K562 (cell line): ENCODE data around the gene CDH5. TPM values are rescaled to one million over a fixed set of nuclear protein-coding genes. Genes with fewer than 3 reads are reported as not detected.

Experiments
- ETV5 ChIP-seq: sonication (generic); formaldehyde crosslinking; IDR thresholded peaks from 2 replicates; pipeline ENCODE4 v1.4.0; 2020; ENCODE audit warnings: low read depth, mild to moderate bottlenecking, missing genetic modification reagents
- JUND ChIP-seq, 2 experiments: IDR thresholded peaks; 2 replicates in 1 of 2; 3 replicates in 1 of 2; pipeline ENCODE4 v1.6.1; 2011; ENCODE audit warnings: borderline replicate concordance in 2 of 2, low read depth in 2 of 2, low read length in 2 of 2, improper control_type of control experiment in 1 of 2, missing biosample characterization in 1 of 2, missing genetic modification characterization in 1 of 2, missing genetic modification reagents in 1 of 2
- MTF1 ChIP-seq: fragments of 250-450 bp; sonication (Bioruptor Pico); IDR thresholded peaks from 2 replicates; pipeline ENCODE4 v1.9.0; 2021; ENCODE audit warnings: moderate library complexity, mild to moderate bottlenecking, inconsistent platforms, borderline replicate concordance
- MYBL2 ChIP-seq, 2 experiments: fragments of 450-650 bp in 1 of 2; sonication (generic) in 1 of 2; formaldehyde crosslinking in 1 of 2; IDR thresholded peaks; 2 replicates each; pipeline versions ENCODE4 v1.6.1 to v1.8.1; 2017 to 2022; ENCODE audit warnings: borderline replicate concordance in 1 of 2, inconsistent platforms in 1 of 2, low read depth in 1 of 2, mild to moderate bottlenecking in 1 of 2, missing genetic modification reagents in 1 of 2, moderate library complexity in 1 of 2
- POLR2H ChIP-seq: IDR thresholded peaks from 2 replicates; pipeline ENCODE4 v1.6.1; 2016; ENCODE audit warnings: missing genetic modification characterization, low read depth, mild to moderate bottlenecking, control low read depth, missing compliant biosample characterization, moderate library complexity
- POLR3G ChIP-seq: IDR thresholded peaks from 2 replicates; pipeline ENCODE4 v1.6.1; 2011; ENCODE audit not compliant: insufficient read length, insufficient replicate concordance; ENCODE audit errors: extremely low read depth
- TEAD1 ChIP-seq, 2 experiments: fragments of 450-650 bp in 1 of 2; sonication (generic) in 1 of 2; formaldehyde crosslinking; IDR thresholded peaks; 2 replicates each; pipeline versions ENCODE4 v1.4.0 to v1.8.0; 2020 to 2022; ENCODE audit warnings: mild to moderate bottlenecking in 2 of 2, missing genetic modification reagents in 1 of 2
- ZNF75A ChIP-seq: fragments of 450-650 bp; formaldehyde crosslinking; IDR thresholded peaks from 2 replicates; pipeline ENCODE4 v1.4.0; 2020; ENCODE audit warnings: mild to moderate bottlenecking
- polyA plus RNA-seq, 8 experiments: library from polyadenylated mRNA; depleted of rRNA in 4 of 8; stranded (reverse) in 5 of 8; unstranded in 3 of 8; fragments of >200 nt; fragmentation: Nextera tagmentation in 2 of 8; fragmentation: Illumina TruSeq in 1 of 8; extraction: Ambion mirVana in 2 of 8; extraction: Trizol in 1 of 8; gene quantifications; 2 replicates each; pipeline versions ENCODE4 v1.2.1 to v1.2.3, GENCODE V29; 2011 to 2014; ENCODE audit warnings: inconsistent platforms in 1 of 8, missing spikeins in 1 of 8
- total RNA-seq, 7 experiments: library from RNA; depleted of rRNA in 6 of 7; stranded (reverse); fragments of >200 nt in 6 of 7; fragmentation: Illumina TruSeq in 2 of 7; extraction: Trizol in 2 of 7; gene quantifications; 2 replicates each; pipeline versions ENCODE4 v1.2.1 to v1.2.3, GENCODE V29; 2011 to 2021; ENCODE audit warnings: low replicate concordance in 1 of 7
- TF ChIP-seq, protein P1 (sequence below), 2 experiments: fragments of 450-650 bp in 1 of 2; sonication (generic) in 1 of 2; formaldehyde crosslinking in 1 of 2; IDR thresholded peaks in 1 of 2; conservative IDR thresholded peaks in 1 of 2; 2 replicates each; pipeline versions ENCODE4 v1.6.1 to v1.8.1; 2016 to 2023; ENCODE audit warnings: mild to moderate bottlenecking in 2 of 2, moderate library complexity in 2 of 2, inconsistent platforms in 1 of 2, missing genetic modification reagents in 1 of 2
- TF ChIP-seq, protein P2 (sequence below): fragments of 250-450 bp; sonication (Bioruptor Pico); IDR thresholded peaks from 2 replicates; pipeline ENCODE4 v1.9.0; 2021; ENCODE audit warnings: mild to moderate bottlenecking
- TF ChIP-seq, protein P3 (sequence below): fragments of 250-450 bp; sonication (Bioruptor Pico); IDR thresholded peaks from 2 replicates; pipeline ENCODE4 v1.5.0; 2021
- TF ChIP-seq, protein P4 (sequence below): fragments of 450-650 bp; IDR thresholded peaks from 2 replicates; pipeline ENCODE4 v1.6.1; 2016; ENCODE audit warnings: low read depth
- TF ChIP-seq, protein P5 (sequence below): fragments of 450-650 bp; conservative IDR thresholded peaks from 2 replicates; pipeline ENCODE4 v1.6.1; 2016; ENCODE audit warnings: missing genetic modification characterization, low read depth, mild to moderate bottlenecking, missing compliant biosample characterization, moderate library complexity

CDH5 gene
- total and polyA plus RNA-seq, 9 of the 15 experiments (the other 6 are each of a cell fraction or from before 2014, with no cell fraction given) = not detected

DNA sequence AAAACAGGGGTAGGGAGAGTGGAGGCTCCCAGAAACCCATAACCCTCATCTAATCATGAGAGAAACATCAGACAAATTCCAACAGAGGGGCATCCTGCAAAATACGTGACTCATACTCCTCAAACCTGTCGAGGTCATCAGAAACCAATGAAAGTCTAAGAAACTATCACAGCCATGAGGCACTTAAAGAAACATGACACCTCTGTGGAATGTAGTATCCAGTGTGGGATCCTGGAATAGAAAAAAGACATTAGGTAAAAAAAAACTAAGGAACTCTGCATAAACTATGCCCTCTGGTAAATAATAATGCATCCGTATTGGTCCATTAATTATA lies 16.4 kb downstream of the CDH5 start (continued):
- TF ChIP-seq, protein P1, sequence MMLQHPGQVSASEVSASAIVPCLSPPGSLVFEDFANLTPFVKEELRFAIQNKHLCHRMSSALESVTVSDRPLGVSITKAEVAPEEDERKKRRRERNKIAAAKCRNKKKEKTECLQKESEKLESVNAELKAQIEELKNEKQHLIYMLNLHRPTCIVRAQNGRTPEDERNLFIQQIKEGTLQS (IDR thresholded peaks at IDR 0.05) = peak; percentile 56
- TF ChIP-seq, protein P1 (CRISPR knock-in tag; conservative IDR thresholded peaks at IDR 0.05) = no peak
- TF ChIP-seq MYBL2 (IDR thresholded peaks at IDR 0.05; ENCODE audit: low read depth) = no peak
- no peak for TF ChIP-seq MYBL2 (CRISPR knock-in tag; IDR thresholded peaks at IDR 0.05; ENCODE audit: borderline replicate concordance)
- TF ChIP-seq, protein P2, sequence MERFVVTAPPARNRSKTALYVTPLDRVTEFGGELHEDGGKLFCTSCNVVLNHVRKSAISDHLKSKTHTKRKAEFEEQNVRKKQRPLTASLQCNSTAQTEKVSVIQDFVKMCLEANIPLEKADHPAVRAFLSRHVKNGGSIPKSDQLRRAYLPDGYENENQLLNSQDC (CRISPR knock-in tag) = no peak
- TF ChIP-seq, protein P3, sequence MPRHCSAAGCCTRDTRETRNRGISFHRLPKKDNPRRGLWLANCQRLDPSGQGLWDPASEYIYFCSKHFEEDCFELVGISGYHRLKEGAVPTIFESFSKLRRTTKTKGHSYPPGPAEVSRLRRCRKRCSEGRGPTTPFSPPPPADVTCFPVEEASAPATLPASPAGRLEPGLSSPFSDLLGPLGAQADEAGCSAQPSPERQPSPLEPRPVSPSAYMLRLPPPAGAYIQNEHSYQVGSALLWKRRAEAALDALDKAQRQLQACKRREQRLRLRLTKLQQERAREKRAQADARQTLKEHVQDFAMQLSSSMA = no peak
- TF ChIP-seq JUND (IDR thresholded peaks at IDR 0.05; ENCODE audit: borderline replicate concordance, low read depth, low read length) = peak; percentile 26; the same call in 1 of the 2 replicates
- no peak for TF ChIP-seq JUND (tag; IDR thresholded peaks at IDR 0.05; ENCODE audit: borderline replicate concordance, low read depth, low read length)
- TF ChIP-seq MTF1 (CRISPR knock-in tag) = no peak
- no peak for TF ChIP-seq ETV5 (CRISPR knock-in tag)
- TF ChIP-seq, protein P4, sequence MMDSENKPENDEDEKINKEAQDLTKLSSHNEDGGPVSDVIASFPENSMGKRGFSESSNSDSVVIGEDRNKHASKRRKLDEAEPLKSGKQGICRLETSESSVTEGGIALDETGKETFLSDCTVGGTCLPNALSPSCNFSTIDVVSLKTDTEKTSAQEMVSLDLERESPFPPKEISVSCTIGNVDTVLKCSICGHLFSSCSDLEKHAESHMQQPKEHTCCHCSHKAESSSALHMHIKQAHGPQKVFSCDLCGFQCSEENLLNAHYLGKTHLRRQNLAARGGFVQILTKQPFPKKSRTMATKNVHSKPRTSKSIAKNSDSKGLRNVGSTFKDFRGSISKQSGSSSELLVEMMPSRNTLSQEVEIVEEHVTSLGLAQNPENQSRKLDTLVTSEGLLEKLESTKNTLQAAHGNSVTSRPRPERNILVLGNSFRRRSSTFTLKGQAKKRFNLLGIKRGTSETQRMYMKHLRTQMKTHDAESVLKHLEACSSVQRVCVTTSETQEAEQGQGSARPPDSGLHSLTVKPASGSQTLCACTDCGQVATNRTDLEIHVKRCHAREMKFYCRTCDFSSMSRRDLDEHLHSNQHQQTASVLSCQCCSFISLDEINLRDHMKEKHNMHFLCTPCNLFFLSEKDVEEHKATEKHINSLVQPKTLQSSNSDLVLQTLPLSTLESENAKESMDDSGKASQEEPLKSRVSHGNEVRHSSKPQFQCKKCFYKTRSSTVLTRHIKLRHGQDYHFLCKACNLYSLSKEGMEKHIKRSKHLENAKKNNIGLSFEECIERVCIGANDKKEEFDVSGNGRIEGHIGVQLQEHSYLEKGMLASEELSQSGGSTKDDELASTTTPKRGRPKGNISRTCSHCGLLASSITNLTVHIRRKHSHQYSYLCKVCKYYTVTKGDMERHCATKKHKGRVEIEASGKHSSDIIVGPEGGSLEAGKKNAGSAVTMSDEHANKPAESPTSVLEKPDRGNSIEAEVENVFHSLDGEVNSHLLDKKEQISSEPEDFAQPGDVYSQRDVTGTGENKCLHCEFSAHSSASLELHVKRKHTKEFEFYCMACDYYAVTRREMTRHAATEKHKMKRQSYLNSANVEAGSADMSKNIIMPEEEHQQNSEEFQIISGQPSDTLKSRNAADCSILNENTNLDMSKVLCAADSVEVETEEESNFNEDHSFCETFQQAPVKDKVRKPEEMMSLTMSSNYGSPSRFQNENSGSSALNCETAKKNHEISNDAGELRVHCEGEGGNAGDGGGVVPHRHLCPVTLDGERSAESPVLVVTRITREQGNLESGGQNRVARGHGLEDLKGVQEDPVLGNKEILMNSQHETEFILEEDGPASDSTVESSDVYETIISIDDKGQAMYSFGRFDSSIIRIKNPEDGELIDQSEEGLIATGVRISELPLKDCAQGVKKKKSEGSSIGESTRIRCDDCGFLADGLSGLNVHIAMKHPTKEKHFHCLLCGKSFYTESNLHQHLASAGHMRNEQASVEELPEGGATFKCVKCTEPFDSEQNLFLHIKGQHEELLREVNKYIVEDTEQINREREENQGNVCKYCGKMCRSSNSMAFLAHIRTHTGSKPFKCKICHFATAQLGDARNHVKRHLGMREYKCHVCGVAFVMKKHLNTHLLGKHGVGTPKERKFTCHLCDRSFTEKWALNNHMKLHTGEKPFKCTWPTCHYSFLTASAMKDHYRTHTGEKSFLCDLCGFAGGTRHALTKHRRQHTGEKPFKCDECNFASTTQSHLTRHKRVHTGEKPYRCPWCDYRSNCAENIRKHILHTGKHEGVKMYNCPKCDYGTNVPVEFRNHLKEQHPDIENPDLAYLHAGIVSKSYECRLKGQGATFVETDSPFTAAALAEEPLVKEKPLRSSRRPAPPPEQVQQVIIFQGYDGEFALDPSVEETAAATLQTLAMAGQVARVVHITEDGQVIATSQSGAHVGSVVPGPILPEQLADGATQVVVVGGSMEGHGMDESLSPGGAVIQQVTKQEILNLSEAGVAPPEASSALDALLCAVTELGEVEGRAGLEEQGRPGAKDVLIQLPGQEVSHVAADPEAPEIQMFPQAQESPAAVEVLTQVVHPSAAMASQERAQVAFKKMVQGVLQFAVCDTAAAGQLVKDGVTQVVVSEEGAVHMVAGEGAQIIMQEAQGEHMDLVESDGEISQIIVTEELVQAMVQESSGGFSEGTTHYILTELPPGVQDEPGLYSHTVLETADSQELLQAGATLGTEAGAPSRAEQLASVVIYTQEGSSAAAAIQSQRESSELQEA = no peak
- TF ChIP-seq TEAD1 (CRISPR knock-in tag; IDR thresholded peaks at IDR 0.05) = no peak
- TF ChIP-seq, protein P5, sequence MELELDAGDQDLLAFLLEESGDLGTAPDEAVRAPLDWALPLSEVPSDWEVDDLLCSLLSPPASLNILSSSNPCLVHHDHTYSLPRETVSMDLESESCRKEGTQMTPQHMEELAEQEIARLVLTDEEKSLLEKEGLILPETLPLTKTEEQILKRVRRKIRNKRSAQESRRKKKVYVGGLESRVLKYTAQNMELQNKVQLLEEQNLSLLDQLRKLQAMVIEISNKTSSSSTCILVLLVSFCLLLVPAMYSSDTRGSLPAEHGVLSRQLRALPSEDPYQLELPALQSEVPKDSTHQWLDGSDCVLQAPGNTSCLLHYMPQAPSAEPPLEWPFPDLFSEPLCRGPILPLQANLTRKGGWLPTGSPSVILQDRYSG (tag) = no peak
- TF ChIP-seq ZNF75A = no peak
- TF ChIP-seq POLR2H (tag) = no peak
- no peak for TF ChIP-seq POLR3G
